Measurements from ENCODE around the gene CCL13.
A peak's percentile ranks its signal among the peaks of the same experiment; 100 is the strongest.

GRCh38 chr17:34386697-34387550, 30.6 kb downstream of the CCL13 start:
- TF ChIP-seq CTCF (IDR thresholded peaks at IDR 0.05; ENCODE audit: low read depth, low read length) (no peak), MAX (IDR thresholded peaks at IDR 0.05; ENCODE audit: low read depth, low read length) (peak; percentile 40)
